Endometrium (tissue), 2 donors: ENCODE measurements around the gene CEP170.

ENCODE experiments used
- FAIRE-seq: peaks from 2 replicates; lab custom pipeline; 2012; peaks lifted over from hg19 to GRCh38; lab: Jason Lieb, UNC
- donor health status: control.
- donor health status: control.

Gene CEP170

DNA sequence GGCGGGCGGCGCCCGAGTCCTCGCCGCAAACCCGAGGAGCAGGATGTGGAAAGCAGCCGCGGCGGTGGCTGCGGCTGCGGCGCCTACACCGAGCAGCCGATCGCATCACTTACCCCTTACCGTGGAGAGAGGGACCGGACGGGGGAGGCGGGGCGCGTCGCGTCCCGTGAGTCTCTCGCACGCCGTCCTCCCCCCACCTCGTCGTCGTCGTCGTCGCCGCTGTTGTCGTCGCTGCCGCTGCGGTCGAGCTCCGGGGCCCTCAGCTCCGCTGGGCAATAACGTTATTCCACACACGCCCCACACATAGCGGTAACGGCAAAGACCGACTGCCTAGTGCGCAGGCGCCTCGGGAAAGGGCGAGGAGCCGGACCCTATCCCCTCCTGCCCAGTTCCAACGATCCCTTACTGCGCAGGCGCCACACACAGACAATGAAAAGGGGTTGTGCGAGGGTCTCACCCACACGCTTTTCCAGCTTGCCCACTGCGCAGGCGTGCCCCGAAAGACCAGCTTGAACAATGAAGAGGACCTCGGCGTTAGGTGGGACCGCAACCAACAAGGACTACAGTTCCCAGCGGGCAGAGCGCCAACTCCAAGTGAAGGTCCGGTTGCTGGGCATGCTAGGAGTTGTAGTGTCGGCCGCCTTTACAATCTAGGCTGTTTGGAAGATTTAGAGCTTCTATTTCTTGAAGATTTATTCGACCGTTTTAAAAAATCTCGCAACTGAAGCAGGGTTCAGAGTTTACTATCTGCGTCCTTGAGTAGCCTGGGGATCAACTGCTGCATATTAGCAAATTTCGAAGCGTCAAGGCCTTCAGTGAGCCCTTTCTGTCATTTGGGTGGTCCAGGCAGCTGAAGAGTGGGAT is at the start of gene CEP170:
Gene CEP170, minus strand, starts transcription at position 355 of the 864 bp plus-strand sequence. CDS start 30,001 bp downstream, outside the sequence.
- FAIRE-seq: no peak

DNA sequence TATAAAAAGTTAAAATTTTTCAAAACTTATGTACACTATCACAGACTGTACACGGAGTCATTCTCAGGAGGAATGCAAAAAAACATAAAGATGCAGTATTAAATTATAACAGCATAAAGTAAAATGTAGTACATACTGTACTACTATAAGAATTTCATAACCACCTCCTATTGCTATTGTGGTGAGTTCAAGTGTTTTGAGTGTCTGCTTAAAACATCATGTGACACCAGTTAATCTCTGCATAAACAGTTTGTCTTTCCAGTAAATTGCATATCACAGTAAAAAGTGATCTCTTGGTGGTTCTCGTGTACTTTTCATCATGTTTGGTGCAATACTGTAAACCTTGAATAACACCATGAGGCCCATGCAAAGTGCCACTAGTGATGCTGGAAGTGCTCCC is 46.0 kb upstream of the CEP170 start:
- FAIRE-seq: no peak

DNA sequence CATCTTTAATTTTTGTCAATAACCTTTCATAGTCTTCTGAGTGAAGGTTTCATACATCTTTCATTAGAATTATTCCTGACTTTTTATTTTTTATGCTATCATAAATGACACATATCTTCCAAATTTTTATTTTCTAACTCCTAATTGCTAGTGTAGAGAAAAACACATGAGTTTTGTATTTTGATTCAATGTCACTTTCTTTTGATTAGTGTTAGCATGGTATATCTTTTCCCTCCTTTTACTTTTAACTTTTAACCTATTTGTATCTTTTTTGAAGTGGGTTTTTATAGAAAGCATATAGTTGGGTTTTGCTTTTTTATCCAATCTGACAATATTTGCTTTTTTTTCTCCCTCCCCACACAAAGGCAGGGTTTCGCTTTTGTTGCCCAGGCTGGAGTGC is 44.0 kb upstream of the CEP170 start:
- FAIRE-seq: peak; percentile 15

DNA sequence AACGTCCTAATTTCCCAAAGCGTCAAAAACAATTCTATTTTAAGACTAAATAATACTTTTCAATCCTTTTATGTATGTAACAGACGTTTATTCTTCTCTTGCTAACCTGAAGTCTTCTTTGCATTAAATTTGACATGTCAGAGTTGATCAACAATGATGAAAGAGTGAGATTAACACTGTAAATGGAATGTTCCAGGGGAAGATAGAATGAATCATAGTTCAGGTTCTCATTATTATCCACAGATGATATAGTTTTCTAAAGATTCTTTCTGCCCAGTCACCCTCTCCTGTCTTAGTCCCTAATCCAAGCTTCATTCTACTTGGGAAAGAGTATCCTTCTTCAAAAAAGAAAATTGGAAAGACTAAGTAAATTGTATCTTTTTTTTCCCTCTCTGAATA is 39.6 kb upstream of the CEP170 start:
- FAIRE-seq: no peak

DNA sequence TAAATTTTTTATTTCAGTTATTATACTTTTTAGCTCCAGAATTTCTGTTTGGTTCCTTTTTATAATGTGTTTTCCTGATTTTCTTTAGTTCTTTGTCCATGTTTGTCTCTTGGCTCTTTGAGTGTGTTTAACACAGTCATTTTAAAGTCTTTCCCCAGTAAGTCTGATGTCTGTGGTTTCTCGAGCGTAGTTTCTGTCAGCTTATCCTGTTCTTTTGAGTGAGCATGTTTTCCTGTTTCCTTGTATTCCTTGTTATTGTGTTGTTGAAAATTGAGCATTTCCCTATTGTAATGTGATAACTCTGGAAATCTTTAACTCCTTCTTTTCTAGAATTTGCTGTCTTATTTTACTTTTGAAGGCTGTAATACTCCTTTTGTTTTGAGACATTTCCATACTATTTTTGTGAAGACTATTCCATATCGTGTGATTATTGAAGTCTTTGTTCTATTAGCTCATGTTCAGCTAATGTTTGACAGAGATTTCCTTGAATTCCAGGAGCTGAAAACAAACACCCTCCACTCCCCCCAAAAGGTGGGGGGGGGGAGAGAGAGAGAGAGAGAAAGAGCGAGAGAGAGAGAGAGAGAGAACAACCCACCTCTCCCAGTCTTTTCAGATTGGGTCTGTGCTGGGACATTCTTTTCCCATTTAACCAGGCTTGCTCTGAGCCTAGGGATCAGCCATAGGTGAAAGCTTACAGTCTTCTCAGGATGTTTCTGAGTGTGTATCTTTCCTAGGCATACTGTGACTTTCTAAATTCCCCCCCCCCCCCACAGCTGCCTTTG is 39.1 kb upstream of the CEP170 start:
- FAIRE-seq: no peak

DNA sequence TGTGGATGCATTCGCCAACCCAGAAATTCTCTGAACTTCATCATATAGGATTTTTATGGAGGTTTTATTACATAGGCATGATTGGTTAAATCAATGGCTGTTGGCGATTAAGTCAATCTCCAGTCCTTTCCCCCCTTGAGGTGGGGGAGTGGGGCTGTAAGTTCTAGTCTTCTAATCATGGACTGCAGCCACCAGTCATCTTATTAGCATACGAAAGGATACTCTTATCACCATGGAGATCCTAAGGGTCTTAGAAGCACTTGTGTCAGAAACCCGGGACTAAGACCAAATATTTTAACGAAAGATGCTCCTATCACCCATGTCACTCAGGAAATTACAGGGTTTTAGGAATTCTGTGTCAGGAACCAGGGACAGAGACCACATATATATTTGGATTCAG is 37.0 kb upstream of the CEP170 start:
- FAIRE-seq: no peak

DNA sequence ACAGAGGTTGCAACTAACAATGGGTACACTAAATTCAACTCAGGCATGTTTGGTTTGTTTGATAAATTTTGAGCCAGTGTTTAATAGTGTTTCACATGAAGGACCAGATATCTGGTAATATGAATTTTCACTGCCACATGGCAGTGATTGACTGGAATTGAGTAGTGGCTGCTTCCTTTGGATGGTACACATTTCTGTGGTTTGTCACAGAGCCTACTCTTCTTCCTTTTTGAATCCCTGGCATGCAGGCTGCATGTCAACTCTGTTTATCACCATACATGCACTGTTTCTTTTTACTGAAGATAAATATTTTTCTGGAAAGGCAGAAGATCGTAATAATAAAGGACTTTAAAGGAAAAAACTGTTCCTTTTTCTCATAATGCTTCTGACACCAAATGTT is 36.2 kb upstream of the CEP170 start:
- FAIRE-seq: no peak

DNA sequence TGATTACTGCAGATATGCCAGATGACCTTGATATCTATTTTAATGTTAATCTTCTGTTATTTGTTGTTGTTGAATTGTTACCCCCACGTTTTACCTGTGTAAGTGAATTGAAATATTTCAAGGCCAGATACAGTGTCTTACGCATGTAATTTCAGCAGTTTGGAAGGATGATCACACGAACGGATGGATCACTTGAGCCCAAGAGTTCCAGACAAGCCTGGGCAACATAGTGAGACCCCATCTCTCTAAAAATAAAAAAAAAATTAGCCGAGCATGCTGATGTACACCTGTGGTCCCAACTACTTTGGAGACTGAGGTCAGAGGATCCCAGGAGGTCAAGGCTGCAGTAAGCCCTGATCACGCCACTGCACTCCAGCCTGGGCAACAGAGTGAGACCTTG is 33.0 kb upstream of the CEP170 start:
- FAIRE-seq: no peak

DNA sequence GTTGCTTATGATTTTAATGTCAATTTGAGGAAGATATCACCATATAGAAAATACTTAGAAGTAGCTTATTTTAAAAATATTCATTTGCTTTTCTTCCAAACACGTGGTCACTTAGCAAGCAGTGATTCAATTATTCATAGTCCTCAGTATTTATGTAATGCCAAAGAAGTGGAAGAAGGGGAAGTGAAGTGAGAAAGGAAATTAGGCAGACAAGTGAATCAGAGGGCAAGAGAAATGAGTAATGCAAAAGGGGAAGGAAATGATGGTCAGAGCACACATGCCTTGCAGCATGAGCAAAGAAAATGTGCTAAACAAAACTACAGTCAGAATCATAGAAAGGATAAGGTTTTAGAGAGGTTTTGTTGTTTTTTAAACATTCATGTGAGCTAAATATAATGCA is 32.6 kb upstream of the CEP170 start:
- FAIRE-seq: no peak

DNA sequence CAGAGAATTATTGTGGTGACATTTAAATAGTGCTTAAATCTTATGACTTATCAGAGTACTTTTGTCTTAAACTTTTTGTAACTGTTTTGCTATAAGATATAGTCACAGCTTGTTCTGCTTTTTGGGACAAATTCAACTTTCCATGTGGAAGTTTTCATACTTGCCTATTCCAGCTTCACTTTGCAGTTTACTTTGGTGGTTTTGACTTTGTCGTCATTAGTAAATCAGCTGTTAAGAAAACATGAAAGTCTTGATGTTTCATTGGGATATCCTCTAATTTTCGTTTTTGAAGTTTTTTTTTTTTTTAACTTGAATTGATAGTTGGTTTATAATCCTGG is 32.0 kb upstream of the CEP170 start:
- FAIRE-seq: no peak

DNA sequence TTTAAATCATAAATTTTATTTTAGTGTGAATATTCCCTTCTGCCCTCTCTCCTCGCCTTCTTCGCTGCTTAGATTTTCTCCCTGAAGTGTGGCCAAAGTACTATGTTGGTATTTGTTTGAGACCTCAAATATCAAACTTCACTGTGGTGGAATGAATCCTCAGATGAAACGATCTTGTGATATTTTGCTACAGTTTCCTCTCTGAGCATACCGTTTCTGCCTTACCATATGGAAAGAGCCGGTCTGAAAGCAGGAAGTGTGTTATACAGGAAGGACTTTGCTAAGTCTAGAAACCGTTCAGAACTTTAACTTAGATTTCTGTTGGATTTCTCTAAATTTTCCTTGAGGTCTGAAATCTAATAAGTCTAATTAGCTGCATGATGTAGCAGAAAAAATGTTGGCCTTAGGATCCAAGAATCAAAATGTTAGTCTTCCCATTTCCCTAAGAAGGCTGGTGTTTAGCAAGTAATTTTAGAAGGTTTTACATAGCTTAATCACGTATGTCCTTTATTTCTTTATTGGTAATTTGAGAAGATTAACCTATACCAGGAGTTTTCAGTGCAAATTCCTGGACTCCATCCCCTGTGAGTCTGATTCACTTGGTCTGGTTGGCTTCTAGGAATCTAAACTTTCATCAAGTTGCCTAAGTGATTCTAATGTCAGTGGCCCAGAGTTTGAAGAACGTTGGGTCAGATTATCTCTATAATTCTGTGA is 31.5 kb upstream of the CEP170 start:
- no peak for FAIRE-seq

DNA sequence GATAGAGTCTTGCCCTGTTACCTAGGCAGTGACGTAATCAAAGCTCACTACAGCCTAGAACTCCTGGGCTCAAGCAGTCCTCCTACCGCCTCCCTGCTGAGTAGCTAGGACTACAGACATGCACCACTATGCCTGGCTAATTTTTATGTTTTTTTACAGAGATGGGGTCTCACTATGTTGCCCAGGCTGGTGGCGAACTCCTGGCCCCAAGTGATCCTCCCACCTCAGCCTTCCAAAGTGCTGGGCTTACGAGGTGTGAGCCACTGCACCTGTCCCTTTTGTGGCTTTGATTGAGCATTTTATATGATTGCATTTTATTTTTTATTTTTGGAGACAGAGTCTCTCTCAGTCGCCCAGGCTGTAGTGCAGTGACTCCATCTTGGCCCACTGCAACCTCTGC is 26.6 kb upstream of the CEP170 start:
- FAIRE-seq: no peak

DNA sequence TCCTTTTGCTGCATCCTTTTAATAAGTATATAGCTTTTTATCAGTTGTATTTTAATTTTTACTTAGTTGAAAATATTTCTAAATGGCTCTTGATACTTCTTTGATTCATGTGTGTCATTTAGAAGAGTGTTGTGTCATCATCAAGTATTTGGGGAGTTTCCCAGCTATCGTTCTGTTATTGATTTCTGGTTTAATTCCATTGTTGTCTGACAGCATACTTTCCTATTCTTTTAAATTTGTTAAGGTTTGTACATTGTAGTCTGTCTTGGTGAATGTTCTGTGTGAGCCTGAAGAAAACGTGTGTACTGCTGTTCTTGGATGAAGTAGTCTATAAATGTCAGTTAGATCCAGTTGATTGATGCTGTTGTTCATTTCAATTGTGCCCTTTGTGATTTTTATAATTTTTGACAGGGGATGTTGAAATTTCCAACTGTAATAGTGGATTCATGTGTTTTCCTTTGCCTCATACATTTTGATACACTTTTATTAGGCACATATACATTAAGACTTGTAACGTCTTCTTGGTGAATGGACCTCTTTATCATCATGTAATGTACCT is 25.6 kb upstream of the CEP170 start:
- no peak for FAIRE-seq

DNA sequence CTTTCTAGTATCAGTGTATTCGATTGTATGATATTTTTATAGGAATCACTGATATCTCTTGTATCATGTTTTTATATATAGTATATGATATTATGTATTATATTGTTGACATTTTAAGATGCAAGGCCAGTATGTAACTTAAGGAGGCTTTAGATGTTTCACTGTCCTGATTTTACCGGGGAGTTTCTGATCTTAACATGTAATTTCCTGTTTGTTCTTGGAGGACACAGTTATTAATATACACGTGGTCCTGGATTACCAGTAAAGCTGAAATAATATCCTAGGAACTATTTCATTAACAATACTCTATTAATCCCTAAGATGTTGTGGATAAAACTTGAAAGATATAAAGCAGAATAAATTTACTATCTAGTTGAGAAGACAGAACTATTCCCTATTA is 20.2 kb upstream of the CEP170 start:
- no peak for FAIRE-seq

DNA sequence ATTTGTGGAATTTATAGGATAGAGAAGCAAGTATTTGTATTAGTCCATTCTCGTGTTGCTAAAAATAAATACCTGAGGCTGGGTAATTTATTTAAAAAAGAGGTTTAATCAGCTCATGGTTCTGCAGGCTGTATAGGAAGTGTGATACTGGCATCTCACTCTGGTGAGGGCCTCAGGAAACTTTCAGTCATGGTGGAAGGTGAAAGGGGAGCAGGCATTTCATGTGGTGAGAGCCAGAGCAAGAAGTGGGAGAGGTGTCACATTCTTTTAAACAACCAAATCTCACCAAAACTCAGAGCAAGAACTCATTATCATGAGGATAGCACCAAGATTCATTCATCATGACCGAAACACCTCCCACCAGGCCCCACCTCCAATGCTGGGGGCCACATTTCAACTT is 18.9 kb upstream of the CEP170 start:
- no peak for FAIRE-seq

DNA sequence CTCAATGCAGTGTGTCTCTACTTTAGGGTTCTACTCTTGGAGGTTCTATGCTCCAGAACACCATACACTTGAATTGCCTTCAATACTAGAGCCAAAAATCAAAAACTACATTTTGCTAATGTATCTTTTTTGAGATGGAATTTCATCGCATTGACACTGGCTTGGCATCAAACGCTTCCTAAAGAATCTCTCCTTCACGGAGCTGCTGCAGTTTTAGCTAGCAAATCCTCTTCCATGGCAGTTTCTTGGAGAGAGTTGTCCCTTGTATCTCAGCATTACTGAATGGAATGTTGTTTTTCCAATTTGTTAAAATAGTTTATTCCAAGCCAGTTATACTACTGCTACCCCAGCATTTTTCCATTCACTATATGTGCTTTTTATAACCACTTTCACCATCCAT is 18.4 kb upstream of the CEP170 start:
- FAIRE-seq: no peak

DNA sequence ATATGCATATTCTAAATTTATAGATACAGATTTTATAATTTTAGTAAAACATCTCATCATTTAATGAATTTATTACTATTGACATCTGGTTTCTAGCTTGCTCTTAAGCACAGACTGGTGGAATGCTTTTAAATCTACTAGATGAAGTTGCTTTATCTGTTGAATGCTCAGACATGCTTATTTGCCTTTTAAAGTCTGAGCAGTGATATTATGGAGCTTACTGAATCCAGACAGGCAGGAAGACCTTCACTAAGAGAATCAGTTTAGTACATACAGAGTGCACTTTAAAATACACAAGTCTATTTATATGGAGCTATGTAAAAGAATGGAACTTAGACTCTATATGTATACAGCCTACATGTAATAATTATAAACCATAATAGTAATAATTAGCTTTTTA is 17.3 kb upstream of the CEP170 start:
- FAIRE-seq: no peak

DNA sequence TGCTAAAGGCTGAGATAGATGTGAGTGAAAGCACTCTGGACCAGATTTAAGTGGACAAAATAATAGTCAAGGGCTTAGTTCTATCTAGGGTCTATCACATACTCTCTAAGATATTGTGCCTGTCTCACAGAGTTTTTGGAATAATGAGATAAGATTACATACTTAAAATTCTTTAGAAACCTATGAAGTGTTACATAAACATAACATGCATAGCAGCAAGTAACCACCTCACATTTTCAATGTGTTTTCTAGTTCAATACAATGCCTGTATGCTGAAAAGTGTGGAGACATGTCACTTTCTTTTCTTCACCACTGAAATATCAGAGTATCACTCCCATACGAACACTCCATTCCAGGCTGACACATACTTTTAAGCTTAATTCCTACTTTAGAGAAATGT is 16.9 kb upstream of the CEP170 start:
- no peak for FAIRE-seq

DNA sequence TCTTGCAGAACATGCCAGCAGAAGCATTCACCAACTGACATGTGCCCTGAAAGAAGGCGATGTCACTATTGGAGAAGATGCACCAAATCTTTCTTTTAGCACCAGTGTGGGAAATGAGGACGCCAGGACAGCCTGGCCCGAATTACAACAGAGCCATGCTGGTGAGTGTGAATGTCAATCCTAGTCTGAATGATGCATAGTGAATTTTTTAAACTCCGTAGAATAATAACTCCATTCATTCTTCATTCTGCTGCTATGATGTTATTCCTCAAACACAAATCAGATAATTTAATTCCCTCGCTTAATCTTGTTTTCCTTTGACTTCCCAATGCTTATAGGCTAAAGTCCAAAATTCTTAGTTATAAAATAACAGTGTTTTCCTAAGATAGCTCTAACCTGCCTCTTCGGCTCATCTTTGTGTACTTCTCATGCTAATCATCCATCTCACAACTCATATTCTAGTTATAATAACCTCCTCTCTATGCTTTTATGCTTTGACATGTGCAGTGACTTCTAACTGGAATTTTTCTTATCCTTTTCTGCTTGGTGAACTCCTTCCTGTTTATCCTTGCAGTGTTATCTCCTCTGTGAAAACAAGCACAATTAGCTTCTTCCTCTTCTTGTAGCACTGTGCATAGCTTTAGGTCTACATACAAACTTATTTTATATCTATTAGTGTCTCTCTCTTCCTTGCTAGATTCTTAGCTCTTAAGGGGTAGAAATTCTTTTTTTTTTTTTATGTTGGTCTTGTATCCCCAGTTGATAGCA is 15.2 kb upstream of the CEP170 start:
- FAIRE-seq: no peak

DNA sequence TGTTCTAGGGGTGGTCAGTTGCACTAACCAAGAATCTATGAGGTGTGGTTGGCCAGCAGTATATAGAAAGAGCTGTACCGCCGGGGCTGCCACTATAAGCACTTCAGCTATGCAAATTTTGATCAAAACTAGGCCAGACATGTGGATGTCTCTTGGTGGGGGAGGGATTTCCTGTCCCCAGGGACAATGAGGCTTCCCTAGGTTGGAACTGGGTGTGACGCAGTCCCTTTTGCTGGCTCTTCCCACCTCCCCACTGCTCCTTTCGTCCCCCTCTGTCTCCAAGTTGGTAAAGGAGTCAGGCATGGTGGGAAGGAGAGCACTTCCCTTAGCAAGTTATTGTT is 14.3 kb upstream of the CEP170 start:
- no peak for FAIRE-seq

DNA sequence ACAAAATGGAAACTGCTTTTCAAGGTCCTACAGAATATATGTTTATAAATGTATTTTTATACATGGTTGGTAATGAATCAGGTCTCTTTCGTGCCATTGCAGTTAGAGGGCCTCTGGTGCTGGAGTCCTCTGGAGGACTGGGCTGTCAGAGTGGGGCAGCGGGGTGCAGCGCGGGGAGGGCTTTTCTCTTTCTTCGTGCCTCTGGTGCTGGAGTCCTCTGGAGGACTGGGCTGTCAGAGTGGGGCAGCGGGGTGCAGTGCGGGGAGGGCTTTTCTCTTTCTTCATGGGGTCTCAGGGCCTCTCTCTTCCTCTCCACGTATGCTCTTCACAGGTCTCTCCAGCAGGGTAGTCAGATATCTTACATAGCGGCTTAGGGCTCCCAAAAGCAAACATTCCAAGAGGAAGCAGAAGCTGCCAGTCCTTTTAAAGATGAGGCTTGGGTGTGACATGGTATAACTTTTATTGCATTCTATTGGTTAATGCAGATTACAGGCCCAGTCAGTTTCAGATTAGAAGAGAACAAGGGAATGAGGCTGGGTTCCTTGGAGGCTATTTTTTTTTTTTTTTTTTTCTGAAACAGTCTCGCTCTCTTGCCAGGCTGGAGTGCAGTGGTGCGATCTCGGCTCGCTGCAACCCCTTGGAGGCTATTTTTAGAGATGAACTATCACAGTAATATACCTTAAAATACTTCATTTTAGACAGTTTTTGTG is 13.8 kb upstream of the CEP170 start:
- FAIRE-seq: no peak
